ENCODE results near the gene SLC25A24. TPM values are rescaled to one million over a fixed set of nuclear protein-coding genes. Genes with fewer than 3 reads are reported as not detected.
"Not testable (repeated sequence)": the region's sequence is repeated elsewhere in the genome, so short reads cannot be mapped to it uniquely, and the experiment has no call there.

The SLC25A24 gene
- total RNA-seq, 1 donor from 2014 or later = 55.3 TPM

DNA sequence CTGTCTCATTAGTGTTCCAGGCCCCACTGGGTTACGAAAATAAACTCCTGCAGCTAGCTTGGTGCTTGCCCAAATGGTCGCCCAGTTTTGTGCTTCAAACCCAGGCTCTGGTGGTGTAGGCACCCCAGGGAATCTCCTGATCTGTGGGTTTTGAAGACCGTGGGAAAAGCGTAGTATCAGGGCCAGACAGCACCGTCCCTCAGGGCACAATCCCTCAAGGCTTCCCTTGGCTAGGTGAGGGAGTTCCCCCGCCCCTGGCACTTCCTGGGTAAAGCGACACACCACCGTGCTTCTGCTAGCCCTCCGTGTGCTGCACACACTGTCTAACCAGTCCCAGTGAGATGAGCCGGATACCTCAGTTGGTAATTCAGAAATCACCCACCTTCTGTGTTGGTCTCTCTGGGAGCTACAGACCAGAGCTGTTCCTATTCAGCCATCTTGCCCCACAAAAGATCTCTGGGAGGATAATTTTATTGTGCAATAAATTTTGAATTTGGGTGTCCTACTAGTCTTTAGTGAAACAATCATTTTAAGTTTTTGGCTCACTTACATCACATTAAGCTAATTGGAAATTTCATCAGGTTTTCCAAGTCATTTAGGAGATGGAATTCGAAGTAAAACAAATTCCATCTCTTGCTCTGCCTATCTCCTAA, 9.4 kb upstream of the SLC25A24 start:
- no peaks in the 10 kb centered on the region for H3K79me2 ChIP-seq (ENCODE audit: insufficient read depth, low read length)
- Mint-ChIP-seq H3K4me1 (ENCODE audit: low read depth, unreplicated experiment) (no peaks in the 10 kb centered on the region), H3K4me3 (ENCODE audit: unreplicated experiment) (no peak overlapping the region), H3K27me3 (ENCODE audit: low read depth, unreplicated experiment) (peaks cover 9% of the 10 kb centered on the region), H3K36me3 (ENCODE audit: low read depth, unreplicated experiment) (peaks cover 2% of the 10 kb centered on the region), H3K27ac (ENCODE audit: unreplicated experiment) (no peak overlapping the region), H3K9me3 (ENCODE audit: unreplicated experiment) (peaks cover 2% of the 10 kb centered on the region)
- no peak for TF ChIP-seq EZH2 (IDR thresholded peaks at IDR 0.05; ENCODE audit: insufficient read depth, low read length)
- TF ChIP-seq, protein P1, sequence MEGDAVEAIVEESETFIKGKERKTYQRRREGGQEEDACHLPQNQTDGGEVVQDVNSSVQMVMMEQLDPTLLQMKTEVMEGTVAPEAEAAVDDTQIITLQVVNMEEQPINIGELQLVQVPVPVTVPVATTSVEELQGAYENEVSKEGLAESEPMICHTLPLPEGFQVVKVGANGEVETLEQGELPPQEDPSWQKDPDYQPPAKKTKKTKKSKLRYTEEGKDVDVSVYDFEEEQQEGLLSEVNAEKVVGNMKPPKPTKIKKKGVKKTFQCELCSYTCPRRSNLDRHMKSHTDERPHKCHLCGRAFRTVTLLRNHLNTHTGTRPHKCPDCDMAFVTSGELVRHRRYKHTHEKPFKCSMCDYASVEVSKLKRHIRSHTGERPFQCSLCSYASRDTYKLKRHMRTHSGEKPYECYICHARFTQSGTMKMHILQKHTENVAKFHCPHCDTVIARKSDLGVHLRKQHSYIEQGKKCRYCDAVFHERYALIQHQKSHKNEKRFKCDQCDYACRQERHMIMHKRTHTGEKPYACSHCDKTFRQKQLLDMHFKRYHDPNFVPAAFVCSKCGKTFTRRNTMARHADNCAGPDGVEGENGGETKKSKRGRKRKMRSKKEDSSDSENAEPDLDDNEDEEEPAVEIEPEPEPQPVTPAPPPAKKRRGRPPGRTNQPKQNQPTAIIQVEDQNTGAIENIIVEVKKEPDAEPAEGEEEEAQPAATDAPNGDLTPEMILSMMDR (IDR thresholded peaks at IDR 0.05; ENCODE audit: insufficient read depth, low read depth, low read length) = no peak
- H3K36me3 ChIP-seq (ENCODE audit: insufficient read depth, low read length) = no peaks in the 10 kb centered on the region
- no peak overlapping the region for H3K9ac ChIP-seq (ENCODE audit: low read length)
- no peak overlapping the region for H3K4me3 ChIP-seq (ENCODE audit: insufficient read depth, low read depth, low read length)
- no peak for DNase-seq (ENCODE audit: low read depth)
- H3K9me3 ChIP-seq (ENCODE audit: insufficient read depth, low read depth, low read length) = no peaks in the 10 kb centered on the region
- no peak overlapping the region for H3K27ac ChIP-seq (ENCODE audit: low read depth, low read length)
- no peak for FAIRE-seq
- peaks cover 21% of the 10 kb centered on the region for H3K27me3 ChIP-seq (ENCODE audit: insufficient read depth, low read length)
- no peak overlapping the region for H3K4me2 ChIP-seq (ENCODE audit: low read length)
- H4K20me1 ChIP-seq (ENCODE audit: insufficient read depth, low read length) = no peaks in the 10 kb centered on the region
- no peak overlapping the region for H2AFZ ChIP-seq (ENCODE audit: low read depth, low read length)
- H3K4me1 ChIP-seq (ENCODE audit: insufficient read depth, low read length) = no peaks in the 10 kb centered on the region

DNA sequence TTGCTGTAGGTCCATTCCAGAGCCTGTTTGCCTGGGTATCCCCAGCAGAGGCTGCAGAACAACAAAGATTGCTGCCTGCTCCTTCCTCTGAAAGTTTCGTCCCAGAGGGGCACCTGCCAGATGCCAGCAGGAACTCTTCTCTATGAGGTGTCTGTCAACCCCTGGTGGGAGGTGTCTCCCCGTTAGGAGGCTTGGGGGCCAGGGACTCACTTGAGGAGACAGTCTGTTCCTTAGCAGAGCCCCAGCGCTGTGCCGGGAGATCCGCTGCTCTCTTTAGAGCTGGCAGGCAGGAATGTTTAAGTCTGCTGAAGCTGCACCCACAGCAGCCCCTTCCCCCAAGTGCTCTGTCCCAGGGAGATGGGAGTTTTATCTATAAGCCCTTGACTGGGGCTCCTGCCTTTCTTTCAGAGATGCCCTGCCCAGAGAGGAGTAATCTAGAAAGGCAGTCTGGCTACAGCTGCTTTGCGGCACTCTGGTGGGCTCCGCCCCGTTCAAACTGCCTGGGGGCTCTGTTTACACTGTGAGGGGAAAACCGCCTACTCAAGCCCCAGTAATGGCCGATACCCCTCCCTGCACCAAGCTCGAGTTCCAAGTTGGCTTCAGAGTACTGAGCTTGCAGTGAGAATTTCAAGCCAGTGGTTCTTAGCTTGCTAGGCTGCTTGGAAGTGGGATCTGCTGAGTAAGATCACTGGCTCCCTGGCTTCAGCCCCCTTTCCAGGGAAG, 8.7 kb upstream of the SLC25A24 start:
- peaks cover 21% of the 10 kb centered on the region for H3K27me3 ChIP-seq (ENCODE audit: insufficient read depth, low read length)
- DNase-seq (ENCODE audit: low read depth) (no peak), FAIRE-seq (no peak)
- TF ChIP-seq, protein P1 (IDR thresholded peaks at IDR 0.05; ENCODE audit: insufficient read depth, low read depth, low read length) = no peak
- no peak for TF ChIP-seq EZH2 (IDR thresholded peaks at IDR 0.05; ENCODE audit: insufficient read depth, low read length)
- H3K9me3 Mint-ChIP-seq (ENCODE audit: unreplicated experiment) = peaks cover 2% of the 10 kb centered on the region
- H4K20me1 ChIP-seq (ENCODE audit: insufficient read depth, low read length) = no peaks in the 10 kb centered on the region
- peaks cover 9% of the 10 kb centered on the region for H3K27me3 Mint-ChIP-seq (ENCODE audit: low read depth, unreplicated experiment)
- H3K4me3 ChIP-seq (ENCODE audit: insufficient read depth, low read depth, low read length) = no peak overlapping the region
- no peak overlapping the region for H2AFZ ChIP-seq (ENCODE audit: low read depth, low read length)
- H3K36me3 Mint-ChIP-seq (ENCODE audit: low read depth, unreplicated experiment) = peaks cover 2% of the 10 kb centered on the region
- H3K4me2 ChIP-seq (ENCODE audit: low read length) = no peak overlapping the region
- H3K79me2 ChIP-seq (ENCODE audit: insufficient read depth, low read length) = no peaks in the 10 kb centered on the region
- H3K4me1 Mint-ChIP-seq (ENCODE audit: low read depth, unreplicated experiment) = no peaks in the 10 kb centered on the region
- no peaks in the 10 kb centered on the region for H3K9me3 ChIP-seq (ENCODE audit: insufficient read depth, low read depth, low read length)
- H3K36me3 ChIP-seq (ENCODE audit: insufficient read depth, low read length) = no peaks in the 10 kb centered on the region
- H3K4me3 Mint-ChIP-seq (ENCODE audit: unreplicated experiment) = no peak overlapping the region
- H3K9ac ChIP-seq (ENCODE audit: low read length) = no peak overlapping the region
- no peak overlapping the region for H3K27ac Mint-ChIP-seq (ENCODE audit: unreplicated experiment)
- no peak overlapping the region for H3K27ac ChIP-seq (ENCODE audit: low read depth, low read length)
- H3K4me1 ChIP-seq (ENCODE audit: insufficient read depth, low read length) = no peaks in the 10 kb centered on the region

DNA sequence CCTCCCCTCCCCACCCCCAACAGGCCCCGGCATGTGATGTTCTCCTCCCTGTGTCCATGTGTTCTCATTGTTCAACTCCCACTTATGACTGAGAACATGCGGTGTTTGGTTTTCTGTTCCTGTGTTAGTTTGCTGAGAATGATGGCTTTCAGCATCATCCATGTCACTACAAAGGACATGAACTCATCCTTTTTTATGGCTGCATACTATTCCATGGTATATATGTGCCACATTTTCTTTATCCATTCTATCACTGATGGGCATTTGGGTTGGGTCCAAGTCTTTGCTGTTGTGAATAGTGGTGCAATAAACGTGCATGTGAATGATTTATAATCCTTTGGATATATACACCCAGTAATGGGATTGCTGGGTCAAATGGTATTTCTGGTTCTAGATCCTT, 3.4 kb upstream of the SLC25A24 start:
- H3K27me3 ChIP-seq (ENCODE audit: insufficient read depth, low read length); H3K9ac ChIP-seq (ENCODE audit: low read length); H3K4me2 ChIP-seq (ENCODE audit: low read length); H3K27ac ChIP-seq (ENCODE audit: low read depth, low read length); H3K36me3 Mint-ChIP-seq (ENCODE audit: low read depth, unreplicated experiment); H3K36me3 ChIP-seq (ENCODE audit: insufficient read depth, low read length); DNase-seq (ENCODE audit: low read depth); H3K4me1 ChIP-seq (ENCODE audit: insufficient read depth, low read length); H3K4me3 ChIP-seq (ENCODE audit: insufficient read depth, low read depth, low read length); FAIRE-seq; H4K20me1 ChIP-seq (ENCODE audit: insufficient read depth, low read length); H3K27ac Mint-ChIP-seq (ENCODE audit: unreplicated experiment); H2AFZ ChIP-seq (ENCODE audit: low read depth, low read length); H3K4me3 Mint-ChIP-seq (ENCODE audit: unreplicated experiment); H3K9me3 Mint-ChIP-seq (ENCODE audit: unreplicated experiment); H3K27me3 Mint-ChIP-seq (ENCODE audit: low read depth, unreplicated experiment); H3K9me3 ChIP-seq (ENCODE audit: insufficient read depth, low read depth, low read length): not testable (repeated sequence)
- H3K79me2 ChIP-seq (ENCODE audit: insufficient read depth, low read length) = peaks cover 16% of the 10 kb centered on the region
- peaks cover 11% of the 10 kb centered on the region for H3K4me1 Mint-ChIP-seq (ENCODE audit: low read depth, unreplicated experiment)
